Activated CD4-positive, CD25-positive, alpha-beta regulatory T cell treated with anti-CD3 and anti-CD28 coated beads, Interleukin-2, amount 50 U/mL, for 72 hours (primary cell): ENCODE results near the gene ILKAP.

ENCODE experiments used
- DNase-seq: peaks from one replicate; pipeline ENCODE4 v3.0.0; 2021

The ILKAP gene

GRCh38 chr2:238149841-238150572, 53.5 kb downstream of the ILKAP start:
- DNase-seq = no peak

GRCh38 chr2:238148981-238149380, 54.5 kb downstream of the ILKAP start:
- DNase-seq = no peak

- no peak for DNase-seq
Observed at GRCh38 chr2:238146884-238147544, 56.5 kb downstream of the ILKAP start.

GRCh38 chr2:238145851-238146250, 57.6 kb downstream of the ILKAP start:
- no peak for DNase-seq

GRCh38 chr2:238145046-238145445, 58.4 kb downstream of the ILKAP start:
- no peak for DNase-seq

- DNase-seq = no peak
Observed at GRCh38 chr2:238144262-238144661, 59.2 kb downstream of the ILKAP start.

- no peak for DNase-seq
Observed at GRCh38 chr2:238143239-238143951, 60.1 kb downstream of the ILKAP start.

GRCh38 chr2:238142382-238143205, 60.9 kb downstream of the ILKAP start:
- no peak for DNase-seq

GRCh38 chr2:238141541-238142318, 61.8 kb downstream of the ILKAP start:
- no peak for DNase-seq

- DNase-seq = no peak
Observed at GRCh38 chr2:238140721-238141540, 62.6 kb downstream of the ILKAP start.

GRCh38 chr2:238140040-238140439, 63.5 kb downstream of the ILKAP start:
- no peak for DNase-seq

- DNase-seq = peak; percentile 57
Observed at GRCh38 chr2:238139196-238140039, 64.1 kb downstream of the ILKAP start.

- DNase-seq = no peak
Observed at GRCh38 chr2:238138331-238139195, 64.9 kb downstream of the ILKAP start, which contains the start of gene KLHL30. Gene KLHL30 (plus strand): TSS chr2:238138668. CDS start chr2:238140755, 2,087 bp downstream.

GRCh38 chr2:238137885-238138284, 65.6 kb downstream of the ILKAP start:
- no peak for DNase-seq

- no peak for DNase-seq
Observed at GRCh38 chr2:238136820-238137537, 66.5 kb downstream of the ILKAP start.

GRCh38 chr2:238135601-238136150, 67.8 kb downstream of the ILKAP start:
- no peak for DNase-seq

- no peak for DNase-seq
Observed at GRCh38 chr2:238134393-238134785, 69.1 kb downstream of the ILKAP start.
